Tibial artery (tissue), 4 donors: ENCODE measurements around the gene GREM1.

ENCODE experiments used
- DNase-seq, 2 donors: peaks; one replicate each; pipeline ENCODE4 v3.0.0-alpha.2; 2019
- H3K27ac ChIP-seq, 2 donors: fragments of 200-600 bp; sonication (generic) in 1 of 2; 1 replicate in 1 of 2; 2 replicates in 1 of 2; pipeline ENCODE4 v1.5.1; 2018 to 2019; ENCODE audit warnings: mild to moderate bottlenecking in 1 of 2
- H3K27me3 ChIP-seq, 2 donors: fragments of 200-600 bp; sonication (generic) in 1 of 2; one replicate each; pipeline versions ENCODE4 v1.5.1 to v1.6.0; 2016 to 2019
- H3K36me3 ChIP-seq, 3 donors: fragments of 200-600 bp; sonication (generic) in 2 of 3; one replicate each; pipeline ENCODE4 v1.5.1; 2016 to 2019; ENCODE audit warnings: mild to moderate bottlenecking in 2 of 3
- H3K4me1 ChIP-seq, 4 donors: fragments of 200-600 bp; sonication (generic) in 2 of 4; 1 replicate in 3 of 4; 2 replicates in 1 of 4; pipeline ENCODE4 v1.5.1; 2016 to 2019
- H3K4me3 ChIP-seq, 2 donors: fragments of 200-600 bp; sonication (generic) in 1 of 2; 1 replicate in 1 of 2; 2 replicates in 1 of 2; pipeline ENCODE4 v1.5.1; 2018 to 2019; ENCODE audit warnings: mild to moderate bottlenecking in 2 of 2
- H3K9me3 ChIP-seq, 3 donors: fragments of 200-600 bp; sonication (generic) in 1 of 3; one replicate each; pipeline ENCODE4 v1.5.1; 2016 to 2019
- intact Hi-C: fragments of 100-400 bp; cut with DNase I; formaldehyde crosslinking; loops from one replicate; pipeline ENCODE4 v1.15.0; 2023; ENCODE audit warnings: low total_unique reads
- TF ChIP-seq, protein P1 (sequence below), 2 experiments: fragments of 200-600 bp in 1 of 2; fragments of 450-650 bp in 1 of 2; IDR thresholded peaks; one replicate each; pipeline ENCODE4 v1.5.1; 2017 to 2019; ENCODE audit warnings: antibody characterized with exemption in 2 of 2, mild to moderate bottlenecking in 1 of 2, moderate library complexity in 1 of 2

The GREM1 gene

DNA sequence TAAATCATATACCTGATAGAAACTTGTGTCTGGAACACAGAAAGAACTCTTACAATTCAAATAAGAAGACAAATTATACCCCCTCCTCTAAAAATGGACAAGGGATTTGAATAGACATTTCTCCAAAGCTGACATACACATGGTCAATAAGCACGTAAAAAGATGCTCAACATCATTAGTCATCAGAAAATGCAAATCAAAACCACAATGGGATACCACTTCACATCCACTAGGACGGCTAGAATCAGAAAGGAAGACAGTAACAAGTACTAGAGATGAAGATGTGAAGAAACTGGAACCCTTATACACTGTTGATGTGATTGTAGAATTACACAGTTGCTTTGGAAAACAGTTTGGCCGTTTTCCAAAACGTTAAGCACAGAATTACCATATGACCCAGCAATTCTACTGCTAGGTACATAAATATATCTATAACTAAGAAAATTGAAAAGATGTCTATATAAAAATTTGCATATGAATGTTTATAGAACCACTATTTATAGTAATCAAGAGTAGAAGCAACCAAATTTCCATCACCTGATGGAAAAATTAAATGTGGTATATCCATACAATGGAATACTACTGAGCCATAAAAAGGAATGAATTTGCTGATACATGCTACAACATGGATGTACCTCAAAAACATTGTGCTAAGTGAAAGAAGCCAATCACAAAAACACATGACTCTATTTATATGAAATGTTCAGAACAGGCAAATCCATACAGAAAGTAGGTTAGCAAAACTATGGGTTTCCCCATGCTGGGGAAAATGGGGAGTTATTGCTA lies 60.8 kb downstream of the GREM1 start:
- H3K27ac ChIP-seq: no peak overlapping the region
- peaks cover 0 to 6% (median 4%) of the 10 kb centered on the region in 3 donors for H3K9me3 ChIP-seq
- intact Hi-C loops: no loop called here
- no peak for DNase-seq
- H3K4me1 ChIP-seq: no peaks in the 10 kb centered on the region
- no peak overlapping the region for H3K4me3 ChIP-seq
- TF ChIP-seq, protein P1, sequence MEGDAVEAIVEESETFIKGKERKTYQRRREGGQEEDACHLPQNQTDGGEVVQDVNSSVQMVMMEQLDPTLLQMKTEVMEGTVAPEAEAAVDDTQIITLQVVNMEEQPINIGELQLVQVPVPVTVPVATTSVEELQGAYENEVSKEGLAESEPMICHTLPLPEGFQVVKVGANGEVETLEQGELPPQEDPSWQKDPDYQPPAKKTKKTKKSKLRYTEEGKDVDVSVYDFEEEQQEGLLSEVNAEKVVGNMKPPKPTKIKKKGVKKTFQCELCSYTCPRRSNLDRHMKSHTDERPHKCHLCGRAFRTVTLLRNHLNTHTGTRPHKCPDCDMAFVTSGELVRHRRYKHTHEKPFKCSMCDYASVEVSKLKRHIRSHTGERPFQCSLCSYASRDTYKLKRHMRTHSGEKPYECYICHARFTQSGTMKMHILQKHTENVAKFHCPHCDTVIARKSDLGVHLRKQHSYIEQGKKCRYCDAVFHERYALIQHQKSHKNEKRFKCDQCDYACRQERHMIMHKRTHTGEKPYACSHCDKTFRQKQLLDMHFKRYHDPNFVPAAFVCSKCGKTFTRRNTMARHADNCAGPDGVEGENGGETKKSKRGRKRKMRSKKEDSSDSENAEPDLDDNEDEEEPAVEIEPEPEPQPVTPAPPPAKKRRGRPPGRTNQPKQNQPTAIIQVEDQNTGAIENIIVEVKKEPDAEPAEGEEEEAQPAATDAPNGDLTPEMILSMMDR (IDR thresholded peaks at IDR 0.05): no peak
- no peaks in the 10 kb centered on the region for H3K27me3 ChIP-seq
- no peaks in the 10 kb centered on the region for H3K36me3 ChIP-seq

- TF ChIP-seq, protein P1 (IDR thresholded peaks at IDR 0.05): no peak
- no peaks in the 10 kb centered on the region for H3K36me3 ChIP-seq
- no peak for DNase-seq
Measured at GRCh38 chr15:32781781-32782180, 64.0 kb downstream of the GREM1 start.

GRCh38 chr15:32784581-32784980 lies 66.8 kb downstream of the GREM1 start:
- TF ChIP-seq, protein P1 (IDR thresholded peaks at IDR 0.05): no peak
- H3K9me3 ChIP-seq: no peaks in the 10 kb centered on the region
- DNase-seq: no peak
- no peaks in the 10 kb centered on the region for H3K36me3 ChIP-seq
- H3K4me1 ChIP-seq: no peaks in the 10 kb centered on the region
- intact Hi-C loops: no loop called here
- H3K4me3 ChIP-seq: no peak overlapping the region
- H3K27me3 ChIP-seq: no peaks in the 10 kb centered on the region
- H3K27ac ChIP-seq: no peak overlapping the region

More at GRCh38 chr15:32781781-32782180, 64.0 kb downstream of the GREM1 start:
- no peaks in the 10 kb centered on the region for H3K27me3 ChIP-seq
- no peak overlapping the region for H3K4me3 ChIP-seq
- no peak overlapping the region for H3K27ac ChIP-seq
- intact Hi-C loops: no loop called here
- H3K4me1 ChIP-seq: no peaks in the 10 kb centered on the region
- peaks cover 0 to 6% (median 4%) of the 10 kb centered on the region in 3 donors for H3K9me3 ChIP-seq

DNA sequence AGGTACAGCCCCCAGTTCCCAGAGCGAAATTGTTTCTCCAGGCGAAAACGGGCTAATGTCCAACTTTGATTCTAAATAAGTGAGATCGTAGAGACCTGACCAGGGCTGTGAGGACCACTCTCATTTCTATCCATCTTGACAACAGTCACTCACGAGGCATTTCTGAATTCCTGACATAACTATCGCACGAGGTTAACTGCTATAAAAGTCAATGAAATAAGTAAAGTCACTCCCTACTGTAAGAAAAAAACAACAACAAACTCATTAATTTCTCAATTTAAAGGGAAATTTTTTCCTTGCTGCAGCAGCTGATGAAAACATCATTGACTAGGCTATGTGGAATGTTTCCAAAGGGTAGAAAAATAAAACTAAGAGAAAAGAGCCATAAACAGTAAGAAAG lies 69.1 kb downstream of the GREM1 start:
- no peak for DNase-seq
- TF ChIP-seq, protein P1 (IDR thresholded peaks at IDR 0.05): no peak
- Histone ChIP-seq H3K4me3 (no peak overlapping the region), H3K27ac (no peak overlapping the region), H3K27me3 (no peaks in the 10 kb centered on the region), H3K36me3 (no peaks in the 10 kb centered on the region), H3K9me3 (no peaks in the 10 kb centered on the region), H3K4me1 (no peaks in the 10 kb centered on the region)
- intact Hi-C loops: no loop called here

GRCh38 chr15:32787949-32788348 lies 70.1 kb downstream of the GREM1 start:
- Histone ChIP-seq H3K9me3 (no peaks in the 10 kb centered on the region), H3K4me3 (no peak overlapping the region), H3K27ac (no peak overlapping the region), H3K36me3 (no peaks in the 10 kb centered on the region), H3K27me3 (no peaks in the 10 kb centered on the region), H3K4me1 (no peaks in the 10 kb centered on the region)
- no peak for DNase-seq
- TF ChIP-seq, protein P1 (IDR thresholded peaks at IDR 0.05): no peak
- intact Hi-C loops: no loop called here
